ENCODE measurements around the gene MIER1. TPM values are rescaled to one million over a fixed set of nuclear protein-coding genes. Genes with fewer than 3 reads are reported as not detected.

The MIER1 gene
- polyA plus RNA-seq, 1 donor: 38.7 TPM

DNA sequence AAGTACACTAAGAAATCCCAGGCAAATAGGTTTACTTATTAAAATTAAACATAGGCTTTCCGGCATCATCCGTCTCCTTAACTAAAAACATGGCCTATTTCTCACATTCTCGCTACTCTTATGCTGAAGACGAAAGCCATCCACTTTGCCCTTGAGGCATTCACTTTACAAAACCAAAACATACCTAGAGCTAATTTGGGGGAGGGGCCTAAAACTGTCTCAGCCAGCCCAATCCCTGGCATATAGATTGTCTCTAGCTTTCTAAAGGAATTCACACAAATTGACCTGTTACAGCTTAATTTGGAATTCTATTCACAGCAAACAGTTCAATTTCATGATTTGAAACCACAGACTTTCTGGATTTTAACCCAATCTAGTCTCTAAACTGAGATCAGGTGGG is 94.3 kb downstream of the MIER1 start:
- DNase-seq: no peak
- Histone ChIP-seq H3K4me3 (ENCODE audit: low read length) (no peak overlapping the region), H3K4me1 (ENCODE audit: control insufficient read depth, insufficient read depth, low read length) (no peaks in the 10 kb centered on the region), H3K27ac (ENCODE audit: low read length) (no peak overlapping the region), H3K27me3 (ENCODE audit: control insufficient read depth, insufficient read depth, low read length) (no peaks in the 10 kb centered on the region), H3K9me3 (ENCODE audit: control insufficient read depth, low read depth, low read length) (no peaks in the 10 kb centered on the region), H3K36me3 (ENCODE audit: control insufficient read depth, insufficient read depth, low read length) (peaks cover 43% of the 10 kb centered on the region)
- WGBS (ENCODE audit: insufficient coverage, low lambda C conversion rate): 100% methylated on average over 1 of the region's 4 CpGs

DNA sequence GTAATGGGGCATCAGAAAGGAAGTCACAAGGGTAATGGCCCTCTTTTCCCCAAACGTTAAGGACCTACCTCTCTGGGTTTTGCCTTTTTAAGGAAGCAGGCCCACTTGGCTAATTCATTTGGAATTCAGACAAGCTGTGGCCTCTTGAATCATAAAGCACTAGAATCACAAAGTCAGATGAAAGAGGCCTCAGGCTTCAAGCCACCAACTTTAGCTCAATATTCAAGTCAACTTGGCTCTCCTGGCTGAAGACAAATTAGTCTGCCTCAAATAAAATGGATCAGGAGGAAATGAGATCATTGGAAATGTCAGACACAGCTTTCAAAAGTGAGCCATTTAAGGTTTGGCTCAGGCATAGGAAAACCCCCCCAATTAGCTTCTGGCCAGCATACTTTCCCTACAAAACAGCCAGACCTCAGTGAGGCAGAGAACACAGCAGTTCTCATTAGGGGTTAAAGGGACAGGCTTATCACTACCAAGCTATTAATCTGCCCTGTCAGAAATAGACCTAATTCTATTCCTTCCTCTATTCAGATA is 94.9 kb downstream of the MIER1 start:
- Histone ChIP-seq H3K9me3 (ENCODE audit: control insufficient read depth, low read depth, low read length) (no peaks in the 10 kb centered on the region), H3K4me1 (ENCODE audit: control insufficient read depth, insufficient read depth, low read length) (no peaks in the 10 kb centered on the region), H3K27me3 (ENCODE audit: control insufficient read depth, insufficient read depth, low read length) (no peaks in the 10 kb centered on the region), H3K36me3 (ENCODE audit: control insufficient read depth, insufficient read depth, low read length) (peaks cover 47% of the 10 kb centered on the region), H3K4me3 (ENCODE audit: low read length) (no peak overlapping the region), H3K27ac (ENCODE audit: low read length) (no peak overlapping the region)
- DNase-seq: no peak
- WGBS (ENCODE audit: insufficient coverage, low lambda C conversion rate): no CpG with 5 or more reads among the region's 1 CpG

DNA sequence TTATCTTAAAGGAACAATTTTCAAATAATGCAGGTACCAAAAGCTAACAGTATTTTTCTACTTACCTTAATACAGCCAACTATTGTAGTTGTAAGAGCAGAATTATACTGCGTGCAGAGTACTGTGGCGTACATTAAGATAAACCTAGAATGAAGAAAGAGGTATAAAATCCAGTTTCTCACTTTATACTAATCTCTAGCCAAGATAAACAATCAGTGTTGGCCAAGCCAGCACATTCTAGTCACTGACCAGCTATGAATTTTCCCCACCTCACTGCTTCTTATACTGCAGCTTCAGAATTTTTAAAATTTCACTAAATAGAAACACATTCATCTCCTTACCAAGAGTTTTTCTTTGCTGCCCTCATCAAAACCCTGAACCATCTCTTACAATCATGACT is 95.5 kb downstream of the MIER1 start:
- Histone ChIP-seq H3K36me3 (ENCODE audit: control insufficient read depth, insufficient read depth, low read length) (peaks cover 51% of the 10 kb centered on the region), H3K4me1 (ENCODE audit: control insufficient read depth, insufficient read depth, low read length) (no peaks in the 10 kb centered on the region), H3K27ac (ENCODE audit: low read length) (no peak overlapping the region), H3K4me3 (ENCODE audit: low read length) (no peak overlapping the region), H3K27me3 (ENCODE audit: control insufficient read depth, insufficient read depth, low read length) (no peaks in the 10 kb centered on the region), H3K9me3 (ENCODE audit: control insufficient read depth, low read depth, low read length) (no peaks in the 10 kb centered on the region)
- no CpG with 5 or more reads among the region's 2 CpGs for WGBS (ENCODE audit: insufficient coverage, low lambda C conversion rate)
- DNase-seq: no peak

DNA sequence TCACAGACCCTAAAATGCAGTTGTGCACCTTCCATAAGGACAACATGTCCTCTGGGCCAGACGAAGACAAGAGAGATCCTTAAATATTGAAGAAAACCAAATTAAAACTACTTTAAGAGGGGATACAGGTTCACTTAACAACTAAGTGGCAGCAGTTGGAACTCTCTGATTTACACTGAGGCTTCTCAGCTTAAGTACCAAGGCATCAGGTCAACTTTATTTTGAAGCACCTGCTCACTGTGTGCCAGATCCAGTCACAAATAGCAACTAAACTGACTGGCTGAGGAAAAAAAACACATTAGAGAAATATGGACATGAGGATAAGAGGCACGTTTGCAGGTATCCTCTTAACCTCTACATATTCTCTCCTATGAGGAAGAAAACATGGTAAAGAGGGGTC is 96.0 kb downstream of the MIER1 start:
- H3K27me3 ChIP-seq (ENCODE audit: control insufficient read depth, insufficient read depth, low read length): no peaks in the 10 kb centered on the region
- no peak overlapping the region for H3K27ac ChIP-seq (ENCODE audit: low read length)
- no peaks in the 10 kb centered on the region for H3K9me3 ChIP-seq (ENCODE audit: control insufficient read depth, low read depth, low read length)
- no peak overlapping the region for H3K4me3 ChIP-seq (ENCODE audit: low read length)
- no peak for DNase-seq
- H3K36me3 ChIP-seq (ENCODE audit: control insufficient read depth, insufficient read depth, low read length): peaks cover 51% of the 10 kb centered on the region
- no CpG with 5 or more reads among the region's 2 CpGs for WGBS (ENCODE audit: insufficient coverage, low lambda C conversion rate)
- no peaks in the 10 kb centered on the region for H3K4me1 ChIP-seq (ENCODE audit: control insufficient read depth, insufficient read depth, low read length)

DNA sequence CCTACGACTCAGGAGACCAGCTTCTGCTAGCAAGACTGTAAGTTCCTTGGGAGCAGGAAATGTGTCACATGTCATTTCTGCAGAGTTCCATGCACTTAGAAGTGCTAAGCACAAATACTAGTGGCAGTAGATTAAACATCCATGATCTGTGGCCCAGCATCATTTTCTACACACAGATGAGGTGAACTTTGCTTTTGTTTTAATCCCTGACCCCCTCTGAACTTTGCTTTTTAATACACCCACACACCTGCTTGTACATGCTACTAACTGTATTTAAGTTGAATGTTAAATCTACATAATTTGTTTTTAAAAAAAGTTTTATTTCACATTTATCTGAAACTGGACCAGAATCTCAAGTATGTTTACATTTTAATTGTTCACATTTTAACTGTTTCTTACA is 104.7 kb downstream of the MIER1 start:
- no peak for DNase-seq
- Histone ChIP-seq H3K4me1 (ENCODE audit: control insufficient read depth, insufficient read depth, low read length) (no peaks in the 10 kb centered on the region), H3K36me3 (ENCODE audit: control insufficient read depth, insufficient read depth, low read length) (peaks cover 26% of the 10 kb centered on the region), H3K27me3 (ENCODE audit: control insufficient read depth, insufficient read depth, low read length) (no peaks in the 10 kb centered on the region), H3K9me3 (ENCODE audit: control insufficient read depth, low read depth, low read length) (no peaks in the 10 kb centered on the region), H3K4me3 (ENCODE audit: low read length) (no peak overlapping the region), H3K27ac (ENCODE audit: low read length) (no peak overlapping the region)
- WGBS (ENCODE audit: insufficient coverage, low lambda C conversion rate): no CpG with 5 or more reads among the region's 1 CpG

DNA sequence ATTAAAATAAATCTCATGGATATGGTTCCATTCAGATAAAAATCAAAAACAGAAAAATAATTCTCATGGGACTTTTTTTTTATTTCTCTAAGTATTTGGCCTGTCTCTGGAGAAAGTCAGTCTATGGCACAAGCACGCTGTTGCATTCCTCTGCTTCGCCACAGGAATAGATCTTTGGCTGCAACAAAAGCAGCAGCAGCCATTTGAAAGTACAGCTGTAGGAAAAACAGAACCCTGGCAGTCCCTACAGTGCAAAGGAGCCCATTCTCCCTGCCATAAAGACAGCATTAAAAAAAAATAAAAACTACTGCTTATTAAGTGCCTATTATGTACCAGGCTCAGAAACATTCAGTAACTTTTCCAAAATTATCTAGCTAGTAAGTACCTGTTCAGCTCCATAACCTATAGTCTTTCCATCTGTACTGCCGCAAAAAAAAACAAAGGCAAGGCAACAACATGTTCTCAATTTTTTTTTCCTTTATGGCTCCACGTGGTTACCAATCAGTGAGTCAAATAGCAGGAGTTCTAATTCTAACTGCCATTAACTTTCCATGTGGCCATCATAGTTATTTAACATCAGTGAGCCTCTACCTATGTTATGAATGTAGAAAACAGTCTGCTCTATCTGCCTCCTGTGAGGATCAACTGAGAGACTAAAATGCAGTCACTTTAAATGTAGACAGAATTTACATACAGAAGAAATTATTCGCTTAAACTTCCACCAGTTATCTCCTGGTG is 106.5 kb downstream of the MIER1 start:
- peaks cover 22% of the 10 kb centered on the region for H3K36me3 ChIP-seq (ENCODE audit: control insufficient read depth, insufficient read depth, low read length)
- H3K4me1 ChIP-seq (ENCODE audit: control insufficient read depth, insufficient read depth, low read length): no peaks in the 10 kb centered on the region
- 80% methylated on average over 3 of the region's 5 CpGs for WGBS (ENCODE audit: insufficient coverage, low lambda C conversion rate)
- H3K9me3 ChIP-seq (ENCODE audit: control insufficient read depth, low read depth, low read length): no peaks in the 10 kb centered on the region
- no peak overlapping the region for H3K27ac ChIP-seq (ENCODE audit: low read length)
- H3K4me3 ChIP-seq (ENCODE audit: low read length): no peak overlapping the region
- no peaks in the 10 kb centered on the region for H3K27me3 ChIP-seq (ENCODE audit: control insufficient read depth, insufficient read depth, low read length)
- DNase-seq: no peak

DNA sequence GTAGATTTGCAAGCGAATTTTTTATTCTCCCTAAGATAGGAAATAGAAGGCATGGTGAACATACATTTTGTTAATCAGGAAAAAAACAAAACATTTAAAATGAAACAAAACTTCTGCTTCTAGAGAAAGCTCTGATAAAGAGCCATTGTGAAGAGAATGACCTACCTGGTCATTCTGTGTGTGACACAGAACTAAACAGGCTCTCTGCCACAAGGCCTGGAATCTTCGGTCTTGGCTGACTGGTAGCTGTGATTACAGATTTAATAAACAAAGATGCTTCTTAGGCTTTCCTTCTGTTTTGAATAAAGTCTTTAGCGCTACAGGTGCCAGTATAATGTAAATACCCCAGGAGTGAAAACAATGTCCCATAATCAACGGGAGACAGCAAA is 107.1 kb downstream of the MIER1 start:
- H3K27ac ChIP-seq (ENCODE audit: low read length): no peak overlapping the region
- WGBS (ENCODE audit: insufficient coverage, low lambda C conversion rate): 100% methylated on average over 3 of the region's 4 CpGs

More for the DNA sequence above, 107.1 kb downstream of the MIER1 start:
- no peak overlapping the region for H3K4me3 ChIP-seq (ENCODE audit: low read length)
- no peaks in the 10 kb centered on the region for H3K9me3 ChIP-seq (ENCODE audit: control insufficient read depth, low read depth, low read length)
- DNase-seq: no peak
- H3K4me1 ChIP-seq (ENCODE audit: control insufficient read depth, insufficient read depth, low read length): no peaks in the 10 kb centered on the region
- peaks cover 23% of the 10 kb centered on the region for H3K36me3 ChIP-seq (ENCODE audit: control insufficient read depth, insufficient read depth, low read length)
- H3K27me3 ChIP-seq (ENCODE audit: control insufficient read depth, insufficient read depth, low read length): no peaks in the 10 kb centered on the region

Other genes with a start within 250 kb of the MIER1 start
- 3.3 TPM for gene DYNLT5, start 172.5 kb upstream of the MIER1 start, polyA plus RNA-seq
- not detected for gene INSL5, start 123.7 kb upstream of the MIER1 start, polyA plus RNA-seq
- gene DNAI4, start 134 bp upstream of the MIER1 start, polyA plus RNA-seq: 3.6 TPM
- 56.0 TPM for gene SLC35D1, start 129.2 kb downstream of the MIER1 start, polyA plus RNA-seq
- gene C1orf141, start 210.0 kb downstream of the MIER1 start, polyA plus RNA-seq: 0.22 TPM
- gene IL23R, start 241.5 kb downstream of the MIER1 start, polyA plus RNA-seq: 1.1 TPM